WTC11 (cell line): ENCODE results near the gene RABL3.

Source experiments
- GRHL2 ChIP-seq: fragments of 250-450 bp; sonication (Bioruptor Pico); IDR thresholded peaks from 2 replicates; pipeline ENCODE4 v1.8.0; 2022; ENCODE audit warnings: mild to moderate bottlenecking, moderate library complexity; ENCODE audit not compliant: insufficient replicate concordance, severe bottlenecking
- TEAD4 ChIP-seq: sonication (generic); formaldehyde crosslinking; IDR thresholded peaks from 2 replicates; pipeline ENCODE4 v1.8.0; 2022; ENCODE audit warnings: mild to moderate bottlenecking, missing genetic modification reagents
- ZNF671 ChIP-seq: fragments of 250-450 bp; sonication (Bioruptor Pico); IDR thresholded peaks from 2 replicates; pipeline ENCODE4 v1.8.0; 2021; ENCODE audit warnings: mild to moderate bottlenecking
- TF ChIP-seq, protein P1 (sequence below): sonication (generic); formaldehyde crosslinking; IDR thresholded peaks from 2 replicates; pipeline ENCODE4 v1.8.1; 2023; ENCODE audit warnings: mild to moderate bottlenecking, missing genetic modification reagents, moderate library complexity

DNA sequence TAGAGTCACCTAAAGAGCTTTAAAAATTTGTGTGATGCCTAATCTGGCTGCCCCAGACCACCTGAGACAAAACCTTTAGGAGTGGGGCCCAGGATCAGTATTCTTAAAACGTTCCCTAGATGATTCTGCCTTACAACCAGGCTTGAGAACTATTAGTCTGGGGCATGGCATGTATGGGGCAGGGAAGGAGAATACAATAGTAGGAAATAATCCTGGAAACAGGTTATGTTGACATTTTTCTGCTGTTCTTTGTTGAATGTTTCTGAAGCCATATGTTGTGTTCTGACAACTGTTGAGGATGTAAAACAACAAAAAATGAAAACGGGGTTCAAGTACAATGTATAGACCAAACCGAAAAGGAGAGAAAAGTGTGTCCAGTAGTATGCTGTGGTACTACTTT, 3.1 kb upstream of the RABL3 start:
- TF ChIP-seq, protein P1, sequence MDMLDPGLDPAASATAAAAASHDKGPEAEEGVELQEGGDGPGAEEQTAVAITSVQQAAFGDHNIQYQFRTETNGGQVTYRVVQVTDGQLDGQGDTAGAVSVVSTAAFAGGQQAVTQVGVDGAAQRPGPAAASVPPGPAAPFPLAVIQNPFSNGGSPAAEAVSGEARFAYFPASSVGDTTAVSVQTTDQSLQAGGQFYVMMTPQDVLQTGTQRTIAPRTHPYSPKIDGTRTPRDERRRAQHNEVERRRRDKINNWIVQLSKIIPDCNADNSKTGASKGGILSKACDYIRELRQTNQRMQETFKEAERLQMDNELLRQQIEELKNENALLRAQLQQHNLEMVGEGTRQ (CRISPR knock-in tag): no peak
- TF ChIP-seq GRHL2 (CRISPR knock-in tag) (no peak), TEAD4 (CRISPR knock-in tag) (no peak), ZNF671 (CRISPR knock-in tag) (no peak)
